ENCODE data around the gene SLC2A1. TPM values are rescaled to one million over a fixed set of nuclear protein-coding genes. Genes with fewer than 3 reads are reported as not detected.

SLC2A1 gene
- total RNA-seq, 1 experiment from 2014 or later, result 245 TPM

- ChIA-PET POLR2A (ENCODE audit: unreplicated experiment) (interaction anchor here (0.5 to 0.8 kb wide), 3 partner anchors 154 to 803 kb away, joined by 4 to 5 read pairs (median 4); partner anchors contain the start of gene C1orf50), CTCF (interaction anchor here (0.6 to 3.6 kb wide), 12 partner anchors 10 to 460 kb away, joined by 3 to 63 read pairs (median 4); no protein-coding TSS in a partner anchor)
- peak overlapping the region; percentile 72 for H3K27ac ChIP-seq (ENCODE audit: low read length)
- ATAC-seq (peak; percentile 0), DNase-seq (no peak)
- H3K4me3 ChIP-seq (ENCODE audit: low read length), result peak overlapping the region; percentile 79
- H3K79me2 ChIP-seq (ENCODE audit: low read length), result peaks cover 4% of the 10 kb centered on the region; the same call in 1 of the 2 replicates
- TF ChIP-seq EZH2phosphoT487 (IDR thresholded peaks at IDR 0.05; ENCODE audit: borderline replicate concordance, low read length), result no peak
- no peak for TF ChIP-seq EZH2 (IDR thresholded peaks at IDR 0.05; ENCODE audit: low read length, unreplicated experiment)
- no peak for TF ChIP-seq CTCF (conservative IDR thresholded peaks at IDR 0.05; ENCODE audit: low read depth, low read length)
- peaks cover 25% of the 10 kb centered on the region for H3K4me1 ChIP-seq (ENCODE audit: insufficient read depth, low read length)
- H3K4me2 ChIP-seq (ENCODE audit: low read length), result peak overlapping the region; percentile 98
- no peaks in the 10 kb centered on the region for H4K20me1 ChIP-seq (ENCODE audit: low read length)
- peak overlapping the region; percentile 78 for H3K9ac ChIP-seq (ENCODE audit: low read length)
- no peaks in the 10 kb centered on the region for H3K9me3 ChIP-seq (ENCODE audit: low read length)
- peaks cover 14% of the 10 kb centered on the region for H3F3A ChIP-seq (ENCODE audit: low read length, unreplicated experiment)
- peaks cover 34% of the 10 kb centered on the region for H3K36me3 ChIP-seq (ENCODE audit: low read depth, low read length)
- BruUV-seq (replicated peaks), result TSS peak; percentile 23
- no peaks in the 10 kb centered on the region for H3K27me3 ChIP-seq (ENCODE audit: low read length)
- H2AFZ ChIP-seq (ENCODE audit: low read length), result peak overlapping the region; percentile 92
- H3K9me2 ChIP-seq (replicated peaks; ENCODE audit: low read length), result no peaks in the 10 kb centered on the region
- intact Hi-C loops (cut with micrococcal nuclease), result loop anchor here (1.0 to 5.0 kb wide), 3 partner anchors 15 to 150 kb away; partner anchors contain the start of gene SLC2A1
Measured at GRCh38 chr1:42923367-42924081, 35.1 kb downstream of the SLC2A1 start.

GRCh38 chr1:42922687-42923366, 35.8 kb downstream of the SLC2A1 start:
- POLR2A ChIA-PET (ENCODE audit: unreplicated experiment), result interaction anchor here (0.5 to 0.8 kb wide), 4 partner anchors 154 to 803 kb away, joined by 3 to 5 read pairs (median 4); partner anchors contain the start of gene C1orf50
- Histone ChIP-seq H3K4me2 (ENCODE audit: low read length) (peak overlapping the region; percentile 98), H3K9me2 (replicated peaks; ENCODE audit: low read length) (no peaks in the 10 kb centered on the region), H3K36me3 (ENCODE audit: low read depth, low read length) (peaks cover 27% of the 10 kb centered on the region), H3K9ac (ENCODE audit: low read length) (no peak overlapping the region), H3F3A (ENCODE audit: low read length, unreplicated experiment) (peaks cover 14% of the 10 kb centered on the region), H3K4me1 (ENCODE audit: insufficient read depth, low read length) (peaks cover 25% of the 10 kb centered on the region), H4K20me1 (ENCODE audit: low read length) (no peaks in the 10 kb centered on the region), H3K27me3 (ENCODE audit: low read length) (no peaks in the 10 kb centered on the region), H2AFZ (ENCODE audit: low read length) (no peak overlapping the region), H3K4me3 (ENCODE audit: low read length) (peak overlapping the region; percentile 79; the same call in 1 of the 2 replicates), H3K9me3 (ENCODE audit: low read length) (no peaks in the 10 kb centered on the region), H3K79me2 (ENCODE audit: low read length) (peaks cover 4% of the 10 kb centered on the region; the same call in 1 of the 2 replicates), H3K27ac (ENCODE audit: low read length) (peak overlapping the region; percentile 24)
- no TSS peak for BruUV-seq (replicated peaks)
- CTCF ChIA-PET, result interaction anchor here (0.6 to 3.6 kb wide), 13 partner anchors 10 to 460 kb away, joined by 3 to 63 read pairs (median 4); no protein-coding TSS in a partner anchor
- TF ChIP-seq EZH2 (IDR thresholded peaks at IDR 0.05; ENCODE audit: low read length, unreplicated experiment) (no peak), CTCF (conservative IDR thresholded peaks at IDR 0.05; ENCODE audit: low read depth, low read length) (peak; percentile 90)
- DNase-seq, result peak; percentile 88
- peak; percentile 34 for ATAC-seq
- intact Hi-C loops (cut with micrococcal nuclease), result loop anchor here (1.0 to 5.0 kb wide), 2 partner anchors 34 to 150 kb away; partner anchors contain the start of gene SLC2A1
